DOHH2 (cell line): ENCODE data around the gene TMEM86A.

Source experiments
- CTCF ChIP-seq: fragments of 200-600 bp; sonication (generic); IDR thresholded peaks from one replicate; pipeline ENCODE4 v1.5.1; 2014; ENCODE audit warnings: antibody characterized with exemption, mild to moderate bottlenecking, low read depth, low read length; ENCODE audit not compliant: poor library complexity, severe bottlenecking
- EZH2phosphoT487 ChIP-seq: fragments of 200-600 bp; sonication (generic); IDR thresholded peaks from 2 replicates; pipeline ENCODE4 v1.6.1; 2017; ENCODE audit warnings: borderline replicate concordance, mild to moderate bottlenecking, antibody characterized with exemption, low read length, moderate library complexity, mixed read lengths

- no peak for TF ChIP-seq CTCF
- no peak for TF ChIP-seq EZH2phosphoT487
Observed at GRCh38 chr11:18671246-18671645, 27.3 kb upstream of the TMEM86A start.
